Measurements from ENCODE around the gene SLC17A3. TPM values are rescaled to one million over a fixed set of nuclear protein-coding genes. Genes with fewer than 3 reads are reported as not detected.
A peak's percentile ranks its signal among the peaks of the same experiment; 100 is the strongest.

SLC17A3 gene
- total and polyA plus RNA-seq, 2 experiments from 2014 or later = 0.23 to 0.57 TPM

DNA sequence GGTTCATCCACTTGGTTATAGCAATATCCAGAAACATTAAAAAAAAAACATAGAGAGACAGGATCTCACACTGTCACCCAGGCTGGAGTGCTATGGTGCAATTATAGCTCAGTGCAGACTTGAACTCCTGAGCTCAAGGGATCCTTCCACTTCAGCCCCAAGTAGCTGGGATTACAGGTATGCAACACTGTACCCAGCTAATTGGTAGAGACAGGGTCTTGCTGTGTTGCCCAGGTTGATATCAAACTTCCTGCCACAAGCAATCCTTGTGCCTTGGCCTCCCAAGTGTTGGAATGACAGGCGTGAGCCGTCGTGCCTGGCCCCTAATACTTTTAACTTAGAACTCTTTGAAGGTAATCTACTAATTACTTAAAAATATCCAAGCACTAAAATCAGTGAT, 41.4 kb downstream of the SLC17A3 start:
- Histone ChIP-seq H3K4me1 (ENCODE audit: insufficient read depth) (peaks cover 13% of the 10 kb centered on the region), H3K4me3 (no peak overlapping the region), H3K27me3 (no peaks in the 10 kb centered on the region), H3K4me2 (no peak overlapping the region), H3K36me3 (replicated peaks; ENCODE audit: insufficient read depth, low read depth) (no peaks in the 10 kb centered on the region), H3K9me2 (replicated peaks; ENCODE audit: insufficient read depth) (no peaks in the 10 kb centered on the region), H3K27ac (no peak overlapping the region), H2AFZ (no peak overlapping the region), H4K20me1 (ENCODE audit: insufficient read depth, poor library complexity, severe bottlenecking) (no peaks in the 10 kb centered on the region), H3K9me3 (ENCODE audit: low read depth) (no peaks in the 10 kb centered on the region), H3K79me2 (no peaks in the 10 kb centered on the region)
- 81% methylated on average over 3 of the region's 3 CpGs for WGBS (ENCODE audit: low lambda C conversion rate, missing lambda C conversion rate)
- no peak for DNase-seq (ENCODE audit: low spot score)
- no peak for TF ChIP-seq EZH2phosphoT487 (IDR thresholded peaks at IDR 0.05; ENCODE audit: low read depth, severe bottlenecking, unreplicated experiment)

DNA sequence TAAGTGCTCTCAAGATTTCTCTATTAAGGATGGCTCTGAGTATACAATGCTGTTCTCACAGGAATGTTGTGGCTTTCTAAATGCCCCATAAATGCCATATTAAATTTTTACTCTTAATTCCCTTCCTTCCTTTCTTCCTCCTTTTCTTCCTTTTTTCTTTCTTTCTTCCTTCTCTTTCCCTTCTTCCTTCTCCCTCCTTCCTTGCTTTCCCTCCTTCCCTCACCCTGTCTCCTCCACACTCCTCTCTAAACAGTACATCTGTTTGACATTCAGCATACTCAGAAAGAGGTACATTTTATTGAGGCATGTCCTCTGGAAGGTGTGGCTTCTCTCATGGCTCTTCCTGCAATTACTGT, 41.8 kb downstream of the SLC17A3 start:
- peak overlapping the region; percentile 65 for H3K4me2 ChIP-seq
- no peak overlapping the region for H2AFZ ChIP-seq
- H3K9me3 ChIP-seq (ENCODE audit: low read depth) = no peaks in the 10 kb centered on the region
- no peak overlapping the region for H3K4me3 ChIP-seq
- H3K27ac ChIP-seq = no peak overlapping the region
- DNase-seq (ENCODE audit: low spot score) = no peak
- no peaks in the 10 kb centered on the region for H3K9me2 ChIP-seq (replicated peaks; ENCODE audit: insufficient read depth)
- peaks cover 13% of the 10 kb centered on the region for H3K4me1 ChIP-seq (ENCODE audit: insufficient read depth)
- H4K20me1 ChIP-seq (ENCODE audit: insufficient read depth, poor library complexity, severe bottlenecking) = no peaks in the 10 kb centered on the region
- H3K79me2 ChIP-seq = no peaks in the 10 kb centered on the region
- H3K27me3 ChIP-seq = no peaks in the 10 kb centered on the region
- TF ChIP-seq EZH2phosphoT487 (IDR thresholded peaks at IDR 0.05; ENCODE audit: low read depth, severe bottlenecking, unreplicated experiment) (no peak), EZH2 (IDR thresholded peaks at IDR 0.05; ENCODE audit: borderline replicate concordance) (no peak)
- TF ChIP-seq, protein P1, sequence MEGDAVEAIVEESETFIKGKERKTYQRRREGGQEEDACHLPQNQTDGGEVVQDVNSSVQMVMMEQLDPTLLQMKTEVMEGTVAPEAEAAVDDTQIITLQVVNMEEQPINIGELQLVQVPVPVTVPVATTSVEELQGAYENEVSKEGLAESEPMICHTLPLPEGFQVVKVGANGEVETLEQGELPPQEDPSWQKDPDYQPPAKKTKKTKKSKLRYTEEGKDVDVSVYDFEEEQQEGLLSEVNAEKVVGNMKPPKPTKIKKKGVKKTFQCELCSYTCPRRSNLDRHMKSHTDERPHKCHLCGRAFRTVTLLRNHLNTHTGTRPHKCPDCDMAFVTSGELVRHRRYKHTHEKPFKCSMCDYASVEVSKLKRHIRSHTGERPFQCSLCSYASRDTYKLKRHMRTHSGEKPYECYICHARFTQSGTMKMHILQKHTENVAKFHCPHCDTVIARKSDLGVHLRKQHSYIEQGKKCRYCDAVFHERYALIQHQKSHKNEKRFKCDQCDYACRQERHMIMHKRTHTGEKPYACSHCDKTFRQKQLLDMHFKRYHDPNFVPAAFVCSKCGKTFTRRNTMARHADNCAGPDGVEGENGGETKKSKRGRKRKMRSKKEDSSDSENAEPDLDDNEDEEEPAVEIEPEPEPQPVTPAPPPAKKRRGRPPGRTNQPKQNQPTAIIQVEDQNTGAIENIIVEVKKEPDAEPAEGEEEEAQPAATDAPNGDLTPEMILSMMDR (IDR thresholded peaks at IDR 0.05; ENCODE audit: poor library complexity) = no peak
- no peaks in the 10 kb centered on the region for H3K36me3 ChIP-seq (replicated peaks; ENCODE audit: insufficient read depth, low read depth)

DNA sequence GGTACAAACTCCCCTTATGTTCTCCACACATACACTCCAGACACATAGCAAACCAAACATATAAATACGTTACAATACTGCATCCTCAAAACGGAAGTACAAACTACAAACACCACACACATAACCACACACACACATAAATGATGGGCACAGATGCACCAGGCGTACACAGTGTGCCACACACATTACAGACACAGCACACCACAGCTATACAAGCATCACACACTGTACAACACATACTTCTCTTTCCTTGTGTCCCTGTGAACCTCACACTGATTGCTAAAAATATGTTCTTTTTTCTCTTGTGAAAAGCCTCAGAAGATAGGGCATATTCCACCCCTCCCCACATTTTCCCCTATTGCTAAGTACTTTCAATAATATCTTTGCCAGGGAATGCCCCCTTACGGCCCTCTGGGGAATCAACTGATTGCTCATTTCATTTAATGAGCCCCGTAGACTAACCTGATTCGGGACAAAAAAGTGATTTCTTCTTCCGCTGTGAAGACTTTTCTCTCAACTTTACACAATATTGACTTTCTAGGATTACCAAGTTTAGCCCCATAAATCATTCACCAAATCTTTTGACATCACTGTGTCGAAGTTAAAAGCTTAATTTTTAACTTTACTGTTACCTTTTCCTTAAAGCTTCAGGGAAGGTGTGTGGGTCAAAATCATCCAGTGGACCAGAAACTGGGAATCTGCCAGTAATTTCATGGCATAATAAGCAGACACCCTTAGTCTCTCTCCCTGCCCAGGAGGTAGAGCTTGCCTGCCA, 42.3 kb downstream of the SLC17A3 start, which contains the start of gene SLC17A1:
TSS of gene SLC17A1 (minus strand) at position 521 of the 775 bp plus-strand sequence. CDS start 1,495 bp downstream, outside the sequence.
- Histone ChIP-seq H3K9me3 (ENCODE audit: low read depth) (no peaks in the 10 kb centered on the region), H3K4me2 (peak within 1 kb of the TSS; percentile 65), H2AFZ (no peak within 1 kb of the TSS), H3K4me1 (ENCODE audit: insufficient read depth) (peaks cover 13% of the 10 kb centered on the region), H4K20me1 (ENCODE audit: insufficient read depth, poor library complexity, severe bottlenecking) (no peaks in the 10 kb centered on the region), H3K27me3 (no peaks in the 10 kb centered on the region), H3K4me3 (no peak within 1 kb of the TSS), H3K79me2 (no peaks in the 10 kb centered on the region), H3K9me2 (replicated peaks; ENCODE audit: insufficient read depth) (no peaks in the 10 kb centered on the region), H3K27ac (peak within 1 kb of the TSS; percentile 22), H3K36me3 (replicated peaks; ENCODE audit: insufficient read depth, low read depth) (no peaks in the 10 kb centered on the region)
- peak; percentile 5 for DNase-seq (ENCODE audit: low spot score)
- WGBS (ENCODE audit: low lambda C conversion rate, missing lambda C conversion rate) = 46% methylated on average over 8 of the region's 8 CpGs
- TF ChIP-seq, protein P1 (IDR thresholded peaks at IDR 0.05; ENCODE audit: poor library complexity) = no peak
- TF ChIP-seq EZH2phosphoT487 (IDR thresholded peaks at IDR 0.05; ENCODE audit: low read depth, severe bottlenecking, unreplicated experiment) (no peak), EZH2 (IDR thresholded peaks at IDR 0.05; ENCODE audit: borderline replicate concordance) (no peak)

DNA sequence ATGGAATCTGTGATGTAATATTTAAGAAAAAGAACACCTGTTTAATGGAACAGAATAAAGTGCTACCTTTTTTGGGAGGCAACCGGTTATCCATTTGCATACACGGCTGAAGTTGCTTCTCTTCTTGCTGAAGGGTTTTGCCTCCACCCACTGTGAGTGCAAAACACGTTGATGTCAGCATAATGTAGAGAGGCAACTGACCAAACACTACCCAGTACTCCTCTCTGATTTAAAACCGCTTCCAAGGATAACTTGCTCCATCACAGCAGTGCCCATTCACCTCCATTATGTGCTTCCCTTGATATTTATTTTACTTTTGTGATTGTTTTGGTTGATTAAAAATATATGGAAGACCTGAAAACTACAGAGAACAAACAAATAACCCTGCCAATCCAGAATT, 43.6 kb downstream of the SLC17A3 start:
- H3K4me2 ChIP-seq = no peak overlapping the region
- no peak for DNase-seq (ENCODE audit: low spot score)
- H3K36me3 ChIP-seq (replicated peaks; ENCODE audit: insufficient read depth, low read depth) = no peaks in the 10 kb centered on the region
- H3K4me1 ChIP-seq (ENCODE audit: insufficient read depth) = peaks cover 11% of the 10 kb centered on the region
- H3K79me2 ChIP-seq = no peaks in the 10 kb centered on the region
- 77% methylated on average over 4 of the region's 4 CpGs for WGBS (ENCODE audit: low lambda C conversion rate, missing lambda C conversion rate)
- no peaks in the 10 kb centered on the region for H3K27me3 ChIP-seq
- no peak overlapping the region for H3K27ac ChIP-seq
- no peak overlapping the region for H2AFZ ChIP-seq
- TF ChIP-seq, protein P1 (IDR thresholded peaks at IDR 0.05; ENCODE audit: poor library complexity) = no peak
- no peak for TF ChIP-seq EZH2 (IDR thresholded peaks at IDR 0.05; ENCODE audit: borderline replicate concordance)
- no peak for TF ChIP-seq EZH2phosphoT487 (IDR thresholded peaks at IDR 0.05; ENCODE audit: low read depth, severe bottlenecking, unreplicated experiment)
- H4K20me1 ChIP-seq (ENCODE audit: insufficient read depth, poor library complexity, severe bottlenecking) = no peaks in the 10 kb centered on the region
- no peaks in the 10 kb centered on the region for H3K9me3 ChIP-seq (ENCODE audit: low read depth)
- no peak overlapping the region for H3K4me3 ChIP-seq
- H3K9me2 ChIP-seq (replicated peaks; ENCODE audit: insufficient read depth) = no peaks in the 10 kb centered on the region
